ENCODE measurements around the gene KATNIP.

KATNIP gene

DNA sequence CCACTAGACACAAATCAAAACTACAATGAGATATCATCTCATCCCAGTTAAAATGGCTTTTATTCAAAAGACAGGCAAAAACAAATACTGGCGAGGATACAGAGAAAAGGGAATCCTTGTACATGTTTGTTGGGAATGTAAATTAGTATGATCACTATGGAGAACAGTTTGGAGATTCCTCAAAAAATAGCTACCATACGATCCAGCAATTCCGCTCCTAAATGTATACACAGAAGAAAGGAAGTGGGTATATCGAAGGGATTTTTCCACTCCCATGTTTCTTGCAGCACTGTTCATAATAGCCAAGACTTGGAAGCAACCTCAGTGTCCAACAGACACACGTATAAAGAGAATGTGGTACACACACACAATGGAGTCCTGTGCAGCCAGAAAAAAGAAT is 35.3 kb downstream of the KATNIP start:
- no peak for DNase-seq (ENCODE audit: low read depth)

DNA sequence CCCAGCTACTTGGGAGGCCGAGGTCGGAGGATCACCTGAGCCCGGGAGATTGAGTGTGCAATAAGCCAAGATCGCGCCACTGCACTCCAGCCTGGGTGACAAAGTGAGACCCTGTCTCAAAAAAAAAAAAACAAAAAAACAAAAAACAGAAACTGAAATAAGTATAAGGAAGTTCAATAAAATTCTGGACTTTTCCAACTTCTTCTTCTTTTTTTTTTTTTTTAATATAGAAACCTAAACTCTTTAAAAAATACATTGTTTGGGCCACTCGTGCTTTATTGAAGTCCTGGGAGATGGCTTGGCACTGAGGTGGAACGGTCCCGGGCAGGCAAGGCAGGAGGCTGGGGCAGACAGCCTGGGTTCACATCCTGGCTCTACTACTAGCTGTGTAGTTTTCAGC is 36.8 kb downstream of the KATNIP start:
- DNase-seq (ENCODE audit: low read depth): no peak

DNA sequence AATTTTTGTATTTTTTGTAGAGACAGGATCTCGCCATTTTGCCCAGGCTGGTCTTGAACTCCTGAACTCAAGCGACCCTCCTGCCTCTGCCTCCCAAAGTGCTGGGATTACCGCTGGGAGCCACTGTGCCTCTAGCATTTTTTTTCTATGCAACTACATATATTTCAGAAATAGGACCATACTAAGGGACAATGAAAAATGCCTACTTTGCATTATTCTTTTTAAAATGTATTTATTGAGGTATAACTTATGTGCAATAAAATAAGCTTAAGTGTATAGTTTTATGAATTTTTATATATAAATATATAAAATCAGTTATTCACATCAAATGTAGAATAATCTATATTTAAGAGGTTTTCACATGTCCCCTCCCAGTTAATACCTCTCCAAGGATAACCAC is 38.1 kb downstream of the KATNIP start:
- DNase-seq (ENCODE audit: low read depth): no peak

DNA sequence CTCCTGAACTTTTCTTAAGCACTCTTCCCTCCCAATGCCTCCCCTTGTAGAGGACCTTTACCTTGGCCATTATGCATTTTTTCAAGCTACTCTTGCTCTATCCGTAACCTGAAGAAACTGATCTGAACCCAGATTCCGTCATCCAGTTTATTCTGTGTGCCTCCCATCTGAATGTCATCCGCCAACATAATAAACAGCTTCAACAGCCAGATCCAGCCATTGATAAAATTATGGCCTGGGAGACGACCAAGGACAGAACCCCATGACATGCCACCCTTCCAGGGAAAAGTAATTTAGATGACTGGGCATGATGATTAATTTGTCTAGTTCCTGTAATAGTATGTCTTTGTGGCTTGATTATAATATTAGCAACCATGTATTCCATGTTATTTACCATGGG is 41.9 kb downstream of the KATNIP start:
- no peak for DNase-seq (ENCODE audit: low read depth)

DNA sequence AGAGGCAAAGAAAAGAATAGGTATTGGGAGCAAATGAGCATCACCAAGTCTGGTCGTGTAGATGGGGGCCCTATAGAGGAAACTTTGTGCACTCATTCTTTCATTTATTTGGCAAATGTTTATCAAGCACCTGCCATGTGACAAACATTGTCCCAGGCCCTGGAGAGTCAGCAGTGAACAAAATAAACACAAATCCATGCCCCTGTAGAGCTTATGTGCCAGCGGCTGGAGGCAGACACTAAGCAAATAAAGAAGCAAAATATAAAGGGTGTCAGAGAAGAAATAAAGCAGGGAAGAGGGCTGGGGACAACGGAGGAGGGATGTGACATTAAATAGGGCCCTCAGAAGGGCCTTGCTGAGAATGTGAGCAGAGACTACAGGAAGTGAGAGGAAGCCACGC is 45.5 kb downstream of the KATNIP start:
- no peak for DNase-seq (ENCODE audit: low read depth)

DNA sequence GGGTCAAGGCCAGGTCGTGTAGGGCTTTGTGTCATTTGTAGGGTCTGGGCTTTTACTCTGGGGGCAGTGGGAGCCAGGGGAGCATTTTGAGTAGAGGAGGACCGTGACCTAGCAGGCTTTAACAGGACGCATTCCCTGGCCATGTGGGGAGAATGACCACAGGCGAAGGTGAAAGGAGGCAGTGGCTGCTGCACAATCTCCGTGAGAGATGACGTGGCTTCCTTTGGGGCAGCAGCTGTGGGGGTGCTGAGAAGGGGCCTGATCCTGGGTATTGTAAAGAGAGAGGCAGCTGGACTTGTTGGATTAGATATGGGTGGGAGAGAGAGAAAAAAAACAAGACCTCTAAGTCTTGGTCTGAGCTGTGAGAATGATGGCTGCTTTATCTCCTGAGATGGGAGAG is 46.0 kb downstream of the KATNIP start:
- no peak for DNase-seq (ENCODE audit: low read depth)

DNA sequence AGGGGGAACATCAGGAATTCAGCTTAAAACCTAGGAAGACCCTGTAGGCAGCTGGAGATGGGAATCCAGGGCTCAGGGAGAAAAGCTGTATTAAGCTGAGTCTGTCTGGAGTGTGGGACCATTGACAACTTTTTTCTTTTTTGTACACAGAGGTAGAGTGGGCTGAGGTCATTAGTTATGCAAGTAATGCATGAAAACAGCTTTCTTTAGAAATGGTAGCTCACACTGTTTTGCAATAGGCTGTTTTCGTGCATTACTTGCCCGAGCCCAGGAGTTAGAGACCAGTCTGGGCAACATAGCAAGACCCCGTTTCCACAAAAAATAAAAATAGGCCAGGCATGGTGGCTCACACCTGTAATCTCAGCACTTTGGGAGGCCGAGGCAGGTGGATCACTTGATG is 46.5 kb downstream of the KATNIP start:
- DNase-seq (ENCODE audit: low read depth): no peak

DNA sequence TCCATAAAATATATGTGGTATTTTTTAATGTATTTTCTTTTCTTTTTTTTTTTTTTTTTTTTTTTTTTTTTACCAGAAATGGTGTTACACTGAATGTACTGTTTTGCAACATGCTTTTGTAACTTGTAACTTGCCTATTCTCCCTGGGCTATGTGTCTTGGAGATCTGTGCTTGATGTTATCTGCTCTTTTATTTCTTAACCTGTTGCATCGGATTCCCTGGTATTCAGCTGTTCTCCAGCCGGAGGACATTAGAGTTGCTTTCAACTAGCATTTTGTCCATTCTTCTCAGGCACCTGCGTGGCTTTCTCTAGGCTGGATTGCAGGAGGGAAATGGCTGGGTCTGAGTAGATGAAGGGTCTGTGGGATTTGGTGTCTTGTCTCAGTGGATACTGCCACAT is 47.4 kb downstream of the KATNIP start:
- no peak for DNase-seq (ENCODE audit: low read depth)

DNA sequence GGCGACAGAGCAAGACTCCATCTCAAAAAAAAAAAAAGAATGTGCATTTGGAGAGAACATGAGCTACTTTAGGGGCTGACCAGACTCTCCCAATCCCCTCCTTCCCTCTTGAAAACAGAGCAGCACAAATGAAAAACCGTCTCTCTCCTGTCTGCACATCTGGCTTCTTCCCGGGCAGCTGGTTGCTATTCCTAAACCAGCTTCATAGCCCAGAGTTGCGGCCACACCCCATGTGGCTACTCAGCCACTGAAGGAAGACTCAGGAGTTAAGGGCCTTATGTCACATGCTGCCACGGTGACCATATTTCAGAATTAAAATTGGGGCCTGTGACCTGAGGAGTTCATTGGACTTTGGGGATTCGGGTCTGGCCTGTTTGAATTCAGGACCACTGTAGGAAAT is 48.3 kb downstream of the KATNIP start:
- DNase-seq (ENCODE audit: low read depth): no peak

DNA sequence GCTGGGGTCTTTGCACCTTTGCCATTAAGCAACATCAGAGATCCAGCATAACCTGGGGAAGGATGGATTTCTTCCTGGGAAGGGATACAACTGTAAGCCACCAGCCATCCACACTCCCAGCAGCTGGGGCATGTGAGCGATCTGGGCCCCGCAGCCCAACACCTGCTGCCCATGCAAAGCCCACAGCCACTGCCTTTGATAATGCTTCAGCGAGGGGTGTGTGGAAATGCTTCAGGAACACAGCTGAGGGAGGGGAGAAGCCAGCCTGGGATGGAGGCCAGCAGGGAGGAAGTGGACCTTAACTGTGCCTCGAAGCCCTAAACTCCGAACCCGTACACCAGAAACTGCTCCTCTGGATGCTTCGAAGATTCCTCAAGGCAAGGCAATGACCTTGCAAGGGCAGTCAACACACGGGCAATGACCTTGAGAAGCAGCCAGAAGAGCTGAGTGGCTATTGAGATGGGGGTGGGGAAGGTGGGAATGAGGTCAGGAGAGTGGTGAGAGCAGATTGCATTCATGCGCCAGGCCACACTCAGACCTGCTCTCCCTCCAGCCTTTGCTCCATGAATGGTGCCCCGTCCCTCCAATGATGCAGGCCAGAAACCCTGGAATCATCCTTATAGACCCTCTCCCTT is 49.1 kb downstream of the KATNIP start:
- DNase-seq (ENCODE audit: low read depth): no peak

DNA sequence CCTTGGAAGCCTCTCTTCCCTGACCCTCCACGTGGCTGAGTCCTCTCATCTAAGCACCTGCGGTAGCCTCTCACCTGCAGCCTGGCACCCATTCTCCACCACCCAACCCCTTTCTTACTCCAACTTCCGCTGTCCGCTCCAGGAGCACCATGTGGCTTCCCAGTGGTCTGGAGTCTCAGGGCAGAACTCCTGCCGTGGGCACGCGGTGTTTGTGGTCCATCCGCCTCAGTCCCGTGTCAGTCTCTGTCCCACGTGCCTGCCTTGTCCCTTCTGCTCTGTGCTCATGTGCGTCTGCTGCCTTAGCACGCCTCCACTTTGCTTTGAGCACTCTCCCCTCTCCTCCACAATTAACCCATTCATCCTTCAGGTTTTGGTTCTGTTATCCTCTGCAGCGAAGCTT is 49.7 kb downstream of the KATNIP start:
- no peak for DNase-seq (ENCODE audit: low read depth)

Data from stimulated activated CD8-positive, alpha-beta memory T cell treated with anti-CD3 and anti-CD28 coated beads, Interleukin-15, amount 100 ng/mL, for 1 hour (primary cell).